NB4 (cell line): ENCODE data around the gene PPID.
"Not testable (repeated sequence)": the region's sequence is repeated elsewhere in the genome, so short reads cannot be mapped to it uniquely, and the experiment has no call there.

Experiments used
- DNase-seq: peaks from one replicate; pipeline ENCODE4 v3.0.0; 2010; ENCODE audit warnings: low read depth
- H3K4me3 ChIP-seq: one replicate; pipeline ENCODE4 v1.5.1; 2011; ENCODE audit warnings: mild to moderate bottlenecking, low read depth, low read length, moderate library complexity
- MYC ChIP-seq: IDR thresholded peaks from 2 replicates; pipeline ENCODE4 v1.6.1; 2011; ENCODE audit warnings: low read depth, low read length
- POLR2A ChIP-seq: IDR thresholded peaks from 2 replicates; pipeline ENCODE4 v1.6.1; 2011; ENCODE audit warnings: mild to moderate bottlenecking; ENCODE audit not compliant: insufficient read length; ENCODE audit errors: extremely low read depth
- TF ChIP-seq, protein P1 (sequence below): IDR thresholded peaks from one replicate; pipeline ENCODE4 v1.5.1; 2012; ENCODE audit warnings: low read depth, low read length
- TF ChIP-seq, protein P2 (sequence below): IDR thresholded peaks from 2 replicates; pipeline ENCODE4 v1.6.1; 2011; ENCODE audit warnings: low read depth, low read length

The PPID gene

DNA sequence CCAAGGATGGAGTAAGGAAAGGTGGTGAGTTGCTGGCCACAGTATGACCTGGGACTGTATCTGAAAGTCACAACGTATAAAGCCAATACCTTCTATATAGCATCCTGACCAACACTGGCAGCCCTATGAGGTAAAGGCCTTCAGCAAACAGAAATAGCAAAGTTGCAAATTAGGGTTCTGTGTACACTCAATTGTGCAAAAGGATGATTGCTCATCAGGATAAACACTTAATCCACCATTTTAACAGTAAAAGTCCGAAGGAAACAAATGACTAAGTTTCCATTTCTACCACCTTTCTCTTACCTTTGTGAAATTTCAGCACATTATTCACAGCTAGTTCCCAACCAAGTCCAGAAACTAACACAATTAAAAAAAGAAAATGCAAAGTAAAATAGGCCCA lies 44.3 kb upstream of the PPID start:
- TF ChIP-seq MYC (no peak), POLR2A (no peak)
- TF ChIP-seq, protein P1, sequence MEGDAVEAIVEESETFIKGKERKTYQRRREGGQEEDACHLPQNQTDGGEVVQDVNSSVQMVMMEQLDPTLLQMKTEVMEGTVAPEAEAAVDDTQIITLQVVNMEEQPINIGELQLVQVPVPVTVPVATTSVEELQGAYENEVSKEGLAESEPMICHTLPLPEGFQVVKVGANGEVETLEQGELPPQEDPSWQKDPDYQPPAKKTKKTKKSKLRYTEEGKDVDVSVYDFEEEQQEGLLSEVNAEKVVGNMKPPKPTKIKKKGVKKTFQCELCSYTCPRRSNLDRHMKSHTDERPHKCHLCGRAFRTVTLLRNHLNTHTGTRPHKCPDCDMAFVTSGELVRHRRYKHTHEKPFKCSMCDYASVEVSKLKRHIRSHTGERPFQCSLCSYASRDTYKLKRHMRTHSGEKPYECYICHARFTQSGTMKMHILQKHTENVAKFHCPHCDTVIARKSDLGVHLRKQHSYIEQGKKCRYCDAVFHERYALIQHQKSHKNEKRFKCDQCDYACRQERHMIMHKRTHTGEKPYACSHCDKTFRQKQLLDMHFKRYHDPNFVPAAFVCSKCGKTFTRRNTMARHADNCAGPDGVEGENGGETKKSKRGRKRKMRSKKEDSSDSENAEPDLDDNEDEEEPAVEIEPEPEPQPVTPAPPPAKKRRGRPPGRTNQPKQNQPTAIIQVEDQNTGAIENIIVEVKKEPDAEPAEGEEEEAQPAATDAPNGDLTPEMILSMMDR: no peak
- TF ChIP-seq, protein P2, sequence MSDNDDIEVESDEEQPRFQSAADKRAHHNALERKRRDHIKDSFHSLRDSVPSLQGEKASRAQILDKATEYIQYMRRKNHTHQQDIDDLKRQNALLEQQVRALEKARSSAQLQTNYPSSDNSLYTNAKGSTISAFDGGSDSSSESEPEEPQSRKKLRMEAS: no peak
- no peak for DNase-seq
- H3K4me3 ChIP-seq: no peak overlapping the region

DNA sequence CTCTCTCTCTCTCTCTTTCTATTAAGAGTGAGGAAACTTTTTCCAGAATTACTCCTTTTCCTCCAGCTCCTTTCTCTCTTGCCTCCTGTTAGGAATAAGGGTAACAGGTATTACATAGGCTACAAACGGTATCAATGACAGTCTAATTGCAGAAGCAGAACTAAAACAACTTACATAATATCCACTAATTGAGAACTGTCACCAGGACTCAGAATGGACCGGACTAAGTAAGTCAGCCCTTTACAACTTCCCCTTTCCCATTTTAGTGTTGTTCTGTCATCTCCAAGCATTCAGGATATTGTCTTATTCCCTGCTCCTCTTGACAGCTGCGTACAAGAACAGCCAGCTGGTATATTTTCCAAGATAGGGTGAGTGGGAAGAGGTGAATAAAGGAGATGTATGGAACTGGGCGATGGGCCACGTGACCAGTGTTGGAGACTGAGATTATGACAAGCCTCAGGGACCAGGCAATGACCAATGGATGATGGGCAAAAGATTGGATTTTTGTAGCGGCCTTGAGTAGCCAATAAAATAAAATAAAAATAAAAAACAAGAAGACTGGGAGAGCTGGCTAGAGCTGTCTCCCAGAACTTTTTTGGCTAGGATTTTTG lies 43.3 kb upstream of the PPID start:
- H3K4me3 ChIP-seq: no peak overlapping the region
- DNase-seq: peak; percentile 35
- TF ChIP-seq, protein P1: no peak
- no peak for TF ChIP-seq POLR2A
- TF ChIP-seq, protein P2: no peak
- no peak for TF ChIP-seq MYC

DNA sequence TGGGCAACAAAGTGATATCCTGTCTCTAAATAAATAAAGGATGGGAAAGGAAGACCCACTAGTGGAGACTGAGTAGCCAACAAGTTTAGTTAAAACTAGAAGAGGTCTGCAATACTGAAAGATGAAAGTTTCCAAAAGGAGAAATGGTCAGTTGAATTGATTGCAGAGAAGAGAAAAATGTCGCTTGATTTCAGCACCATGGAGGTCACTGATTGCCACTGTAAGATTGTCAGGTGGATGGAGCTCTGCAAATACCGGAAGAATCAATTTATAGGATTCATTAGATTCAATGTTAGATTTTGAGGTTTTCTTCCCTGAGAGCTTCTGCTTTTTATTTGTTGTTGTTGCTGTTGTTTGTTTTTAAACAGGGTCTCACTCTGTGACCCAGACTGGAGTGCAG lies 40.3 kb upstream of the PPID start:
- DNase-seq: no peak
- H3K4me3 ChIP-seq: no peak overlapping the region
- TF ChIP-seq POLR2A (no peak), MYC (no peak)
- TF ChIP-seq, protein P1: no peak

DNA sequence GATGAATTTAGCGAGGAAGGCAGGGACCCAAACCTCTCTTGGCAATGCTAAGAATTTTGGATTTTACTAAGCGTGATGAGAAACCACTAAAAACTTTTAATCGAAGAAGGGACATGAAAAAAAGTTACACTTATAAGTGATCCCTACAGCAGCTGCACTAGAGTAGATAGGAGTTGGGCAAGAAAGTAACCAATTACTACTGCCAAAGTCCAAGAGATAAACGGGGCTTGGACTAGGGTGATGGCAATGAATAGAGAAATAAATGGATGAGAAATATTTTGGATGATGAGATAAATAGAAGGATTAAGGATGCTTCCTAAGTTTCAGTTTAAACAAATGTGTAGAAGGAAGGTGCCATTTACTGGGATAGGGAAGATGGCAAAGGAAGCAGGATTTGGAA lies 39.4 kb upstream of the PPID start:
- no peak for DNase-seq
- TF ChIP-seq, protein P1: no peak
- TF ChIP-seq POLR2A: no peak
- TF ChIP-seq, protein P2: no peak
- no peak for TF ChIP-seq MYC
- no peak overlapping the region for H3K4me3 ChIP-seq

DNA sequence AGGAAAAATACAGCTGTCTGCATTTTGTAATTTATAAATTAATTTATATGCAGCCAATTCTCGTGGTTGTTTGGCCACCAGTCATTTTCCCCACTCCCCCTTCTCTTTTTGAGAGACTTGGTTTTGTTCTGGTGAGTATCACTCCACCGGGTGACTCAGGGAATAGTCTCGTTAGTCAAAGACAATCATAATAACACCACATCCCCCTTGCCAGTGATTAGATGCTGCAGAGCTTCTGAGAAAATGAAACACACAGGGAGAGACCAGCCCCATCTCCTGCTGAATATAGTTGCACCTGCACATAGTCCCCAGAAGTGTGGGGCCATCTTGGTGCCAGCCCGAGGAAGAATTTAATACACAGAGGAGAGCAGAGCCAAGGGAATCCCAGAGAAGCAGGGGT lies 37.7 kb upstream of the PPID start:
- H3K4me3 ChIP-seq: no peak overlapping the region
- TF ChIP-seq, protein P2: no peak
- TF ChIP-seq, protein P1: no peak
- TF ChIP-seq MYC (no peak), POLR2A (no peak)
- no peak for DNase-seq

DNA sequence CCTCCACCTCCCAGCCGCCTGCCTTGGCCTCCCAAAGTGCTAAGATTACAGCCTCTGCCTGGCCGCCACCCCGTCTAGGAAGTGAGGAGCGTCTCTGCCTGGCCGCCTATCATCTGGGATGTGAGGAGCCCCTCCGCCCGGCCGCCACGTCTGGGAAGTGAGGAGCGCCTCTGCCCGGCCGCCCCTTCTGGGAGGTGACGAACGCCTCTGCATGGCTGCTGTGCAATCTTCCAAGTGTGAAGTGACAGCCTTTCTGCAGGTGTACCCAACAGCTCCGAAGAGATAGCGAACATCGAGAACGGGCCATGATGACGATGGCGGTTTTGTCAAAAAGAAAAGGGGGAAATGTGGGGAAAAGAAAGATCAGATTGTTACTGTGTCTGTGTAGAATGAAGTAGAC lies 36.3 kb upstream of the PPID start:
- H3K4me3 ChIP-seq, DNase-seq: not testable (repeated sequence)
